Endothelial cell of umbilical vein (primary cell): ENCODE data around the gene FBXO7. TPM values are rescaled to one million over a fixed set of nuclear protein-coding genes. Genes with fewer than 3 reads are reported as not detected.

Experiments used
- BruUV-seq: library from RNA; stranded (reverse); fragments of 400-500 nt; replicated peaks from 2 replicates; lab custom pipeline; 2021; lab: Mats Ljungman, UMichigan
- CTCF ChIA-PET: fragments of 300-600, 350-600 bp; sonication (Branson Sonifier 250); formaldehyde crosslinking; loops from one replicate; lab custom pipeline; 2021; ENCODE audit warnings: antibody characterized with exemption, inconsistent platforms; lab: Charles Lee
- POLR2A ChIA-PET: fragments of 300-600, 350-600 bp; sonication (Branson Sonifier 250); formaldehyde crosslinking; loops from one replicate; lab custom pipeline; 2021; ENCODE audit warnings: antibody characterized with exemption, inconsistent platforms; lab: Charles Lee
- DNase-seq: peaks from one replicate; pipeline ENCODE4 v3.0.0-alpha.2; 2011; ENCODE audit warnings: low read depth, low spot score
- FAIRE-seq: peaks from 2 replicates; lab custom pipeline; 2011; peaks lifted over from hg19 to GRCh38; lab: Jason Lieb, UNC
- H2AFZ ChIP-seq: 2 replicates; pipeline ENCODE4 v1.6.0; 2012; ENCODE audit warnings: low read depth, low read length, control low read depth, inconsistent platforms
- H3K27ac ChIP-seq: 2 replicates; pipeline ENCODE4 v1.5.1; 2011; ENCODE audit warnings: low read depth, mild to moderate bottlenecking, control low read depth, low read length, moderate library complexity; ENCODE audit not compliant: insufficient read depth
- H3K27me3 ChIP-seq, 2 experiments: 2 replicates each; pipeline versions ENCODE4 v1.6.0 to v1.6.1; 2011; ENCODE audit warnings: low read length in 2 of 2, mixed read lengths in 1 of 2; ENCODE audit not compliant: control insufficient read depth in 2 of 2, insufficient read depth in 2 of 2
- H3K36me3 ChIP-seq, 2 experiments: 2 replicates in 1 of 2; 3 replicates in 1 of 2; pipeline ENCODE4 v1.5.1; 2011; ENCODE audit warnings: low read length in 2 of 2, mild to moderate bottlenecking in 1 of 2, moderate library complexity in 1 of 2; ENCODE audit not compliant: control insufficient read depth in 2 of 2, insufficient read depth in 2 of 2; ENCODE audit errors: extremely low read depth in 1 of 2
- H3K4me1 ChIP-seq: 3 replicates; pipeline ENCODE4 v1.5.1; 2011; ENCODE audit warnings: mild to moderate bottlenecking, low read length; ENCODE audit not compliant: control insufficient read depth, insufficient read depth; ENCODE audit errors: extremely low read depth
- H3K4me2 ChIP-seq: 2 replicates; pipeline ENCODE4 v1.6.1; 2011; ENCODE audit warnings: low read length, control low read depth, mixed read lengths; ENCODE audit not compliant: insufficient read depth
- H3K4me3 ChIP-seq, 3 experiments: fragments of 200-600 bp in 1 of 3; sonication (generic), shearing (Covaris generic) in 1 of 3; replicated peaks in 1 of 3; 2 replicates each; pipeline ENCODE4 v1.5.1; 2011 to 2016; ENCODE audit warnings: control low read depth in 3 of 3, low read length in 3 of 3, mild to moderate bottlenecking in 2 of 3, inconsistent platforms in 1 of 3, low read depth in 1 of 3, moderate library complexity in 1 of 3; ENCODE audit not compliant: insufficient read depth in 1 of 3
- H3K79me2 ChIP-seq: 2 replicates; pipeline ENCODE4 v1.6.0; 2012; ENCODE audit warnings: low read length, inconsistent platforms; ENCODE audit not compliant: control insufficient read depth, insufficient read depth
- H3K9ac ChIP-seq: replicated peaks from 2 replicates; pipeline ENCODE3; 2011; ENCODE audit warnings: low read length, control low read depth; ENCODE audit not compliant: insufficient read depth; ENCODE audit errors: extremely low read depth
- H3K9me1 ChIP-seq: replicated peaks from 3 replicates; pipeline ENCODE4 v1.6.0; 2011; ENCODE audit warnings: mild to moderate bottlenecking, low read length; ENCODE audit not compliant: control insufficient read depth, insufficient read depth; ENCODE audit errors: extremely low read depth
- H3K9me3 ChIP-seq: replicated peaks from 2 replicates; pipeline ENCODE4 v1.5.1; 2012; ENCODE audit warnings: low read length, inconsistent platforms; ENCODE audit not compliant: control insufficient read depth, insufficient read depth
- H4K20me1 ChIP-seq: replicated peaks from 2 replicates; pipeline ENCODE3; 2011; ENCODE audit warnings: mild to moderate bottlenecking, low read length; ENCODE audit not compliant: control insufficient read depth, insufficient read depth; ENCODE audit errors: extremely low read depth
- CTCF ChIP-seq, 2 donors: IDR thresholded peaks; 1 replicate in 1 of 2; 2 replicates in 1 of 2; pipeline ENCODE4 v1.5.1; 2011; ENCODE audit warnings: low read length in 2 of 2, mild to moderate bottlenecking in 2 of 2, moderate library complexity in 2 of 2, control low read depth in 1 of 2, inconsistent platforms in 1 of 2, low read depth in 1 of 2; ENCODE audit not compliant: insufficient read depth in 1 of 2; ENCODE audit errors: extremely low read depth in 1 of 2
- EZH2 ChIP-seq: IDR thresholded peaks from 2 replicates; pipeline ENCODE4 v1.6.1; 2012; ENCODE audit warnings: borderline replicate concordance, low read depth, mild to moderate bottlenecking, moderate library complexity, low read length, inconsistent platforms; ENCODE audit not compliant: severe bottlenecking
- FOS ChIP-seq: IDR thresholded peaks from 2 replicates; pipeline ENCODE4 v1.6.1; 2011; ENCODE audit warnings: mild to moderate bottlenecking, low read length, moderate library complexity, borderline replicate concordance; ENCODE audit not compliant: insufficient read depth
- GATA2 ChIP-seq: IDR thresholded peaks from 2 replicates; pipeline ENCODE4 v1.7.0; 2011; ENCODE audit warnings: low read depth, mild to moderate bottlenecking, moderate library complexity, mixed read lengths, low read length; ENCODE audit not compliant: insufficient read length, insufficient read depth
- JUN ChIP-seq: IDR thresholded peaks from 2 replicates; pipeline ENCODE4 v1.6.1; 2011; ENCODE audit warnings: borderline replicate concordance, low read depth; ENCODE audit not compliant: insufficient read length, insufficient read depth
- MAX ChIP-seq: IDR thresholded peaks from 2 replicates; pipeline ENCODE4 v1.6.1; 2011; ENCODE audit not compliant: insufficient read depth, insufficient read length
- MYC ChIP-seq: IDR thresholded peaks from one replicate; pipeline ENCODE4 v1.6.1; 2011; ENCODE audit warnings: mild to moderate bottlenecking, low read depth, low read length
- POLR2A ChIP-seq: IDR thresholded peaks from 2 replicates; pipeline ENCODE4 v1.6.1; 2012; ENCODE audit warnings: low read depth, mild to moderate bottlenecking, control low read depth, low read length
- POLR2AphosphoS5 ChIP-seq: IDR thresholded peaks from 2 replicates; pipeline ENCODE4 v1.6.1; 2012; ENCODE audit warnings: low read depth, mild to moderate bottlenecking, control low read depth, low read length, moderate library complexity; ENCODE audit not compliant: insufficient read depth
- dilution Hi-C: fragments of 300-500 bp; cut with MboI; formaldehyde crosslinking; loops from one replicate; pipeline ENCODE4 v1.15.0; 2019; ENCODE audit warnings: low sequenced_read_pairs; ENCODE audit not compliant: extremely low pct_ligation_motif_present
- intact Hi-C: fragments of 100-400 bp; cut with micrococcal nuclease; formaldehyde crosslinking; loops from one replicate; pipeline ENCODE4 v1.10.0; 2022
- polyA plus RNA-seq, 4 experiments: library from polyadenylated mRNA; depleted of rRNA in 3 of 4; stranded (reverse) in 3 of 4; unstranded in 1 of 4; fragments of >200 nt; gene quantifications; 2 replicates each; pipeline versions ENCODE4 v1.2.1 to v1.2.3, GENCODE V29; 2011 to 2012; ENCODE audit warnings: missing spikeins in 1 of 4
- total RNA-seq: library from RNA; stranded (reverse); gene quantifications from 2 replicates; pipeline ENCODE4 v1.2.3, GENCODE V29; 2021

Gene FBXO7
- total and polyA plus RNA-seq, 2 donors (not counting 3 experiments of a cell fraction or from before 2014, with no cell fraction given) = 81.1 to 112 TPM

- no peak overlapping the region for H3K4me3 ChIP-seq
- no peak overlapping the region for H3K4me2 ChIP-seq
- intact Hi-C loops (no loop called here), dilution Hi-C loops (no loop called here)
- ChIA-PET POLR2A (no interaction called here), CTCF (interaction anchor here (0.6 to 1.6 kb wide), 2 partner anchors 18 to 70 kb away, joined by 3 read pairs; no protein-coding TSS in a partner anchor)
- no peak overlapping the region for H3K27ac ChIP-seq
- no peaks in the 10 kb centered on the region for H3K4me1 ChIP-seq
- peaks cover 18 to 24% of the 10 kb centered on the region in 2 experiments for H3K36me3 ChIP-seq
- H4K20me1 ChIP-seq = no peaks in the 10 kb centered on the region
- H3K9ac ChIP-seq = no peak overlapping the region
- no peak for DNase-seq
- no peak for FAIRE-seq
- H3K9me1 ChIP-seq = no peaks in the 10 kb centered on the region
- no peaks in the 10 kb centered on the region for H3K27me3 ChIP-seq
- H2AFZ ChIP-seq = no peak overlapping the region
- TF ChIP-seq FOS = no peak
- no peak for TF ChIP-seq CTCF (IDR thresholded peaks at IDR 0.05; ENCODE audit: extremely low read depth in 1 of 2, insufficient read depth in 1 of 2, low read depth in 1 of 2, low read length in 2 of 2)
- TF ChIP-seq MYC = no peak
- TF ChIP-seq EZH2 = no peak
- TF ChIP-seq JUN = no peak
- no peak for TF ChIP-seq MAX
- no peak for TF ChIP-seq GATA2
- no peak for TF ChIP-seq POLR2AphosphoS5
- TF ChIP-seq POLR2A = no peak
- H3K79me2 ChIP-seq = no peaks in the 10 kb centered on the region
- H3K9me3 ChIP-seq = no peaks in the 10 kb centered on the region
- BruUV-seq = no TSS peak
Measured at GRCh38 chr22:32493551-32493950, 18.9 kb downstream of the FBXO7 start.
